ENCODE measurements around the gene KPNB1. TPM values are rescaled to one million over a fixed set of nuclear protein-coding genes. Genes with fewer than 3 reads are reported as not detected.

Gene KPNB1
- total RNA-seq, 1 experiment from 2014 or later, result 538 TPM

GRCh38 chr17:47628014-47628566 lies 21.6 kb upstream of the KPNB1 start:
- BruUV-seq (replicated peaks), result no TSS peak
- Mint-ChIP-seq H3K36me3 (ENCODE audit: insufficient read depth, unreplicated experiment) (peaks cover 22% of the 10 kb centered on the region), H3K9me3 (ENCODE audit: low read depth, unreplicated experiment) (no peaks in the 10 kb centered on the region), H3K4me3 (ENCODE audit: low read depth, unreplicated experiment) (no peak overlapping the region), H3K27me3 (ENCODE audit: unreplicated experiment) (no peaks in the 10 kb centered on the region), H3K4me1 (ENCODE audit: low read depth, unreplicated experiment) (no peaks in the 10 kb centered on the region), H3K27ac (ENCODE audit: unreplicated experiment) (no peak overlapping the region)
- DNase-seq, result no peak
- CTCF ChIA-PET, result interaction anchor here (0.6 to 1.2 kb wide), 2 partner anchors 21 to 83 kb away, joined by 3 read pairs; no protein-coding TSS in a partner anchor
- no peak for TF ChIP-seq CTCF (IDR thresholded peaks at IDR 0.05; ENCODE audit: unreplicated experiment)
- intact Hi-C loops (cut with micrococcal nuclease; ENCODE audit: unreplicated experiment), result no loop called here

- no peaks in the 10 kb centered on the region for H3K27me3 Mint-ChIP-seq (ENCODE audit: unreplicated experiment)
- H3K27ac Mint-ChIP-seq (ENCODE audit: unreplicated experiment), result no peak overlapping the region
- TF ChIP-seq CTCF (IDR thresholded peaks at IDR 0.05; ENCODE audit: unreplicated experiment), result no peak
- CTCF ChIA-PET, result interaction anchor here (0.5 to 1.3 kb wide), 3 partner anchors 9 to 13 kb away, joined by 3 to 5 read pairs (median 4); no protein-coding TSS in a partner anchor
- no TSS peak for BruUV-seq (replicated peaks)
- H3K36me3 Mint-ChIP-seq (ENCODE audit: insufficient read depth, unreplicated experiment), result peaks cover 8% of the 10 kb centered on the region
- no peak overlapping the region for H3K4me3 Mint-ChIP-seq (ENCODE audit: low read depth, unreplicated experiment)
- intact Hi-C loops (cut with micrococcal nuclease; ENCODE audit: unreplicated experiment), result no loop called here
- DNase-seq, result no peak
- no peaks in the 10 kb centered on the region for H3K9me3 Mint-ChIP-seq (ENCODE audit: low read depth, unreplicated experiment)
- no peaks in the 10 kb centered on the region for H3K4me1 Mint-ChIP-seq (ENCODE audit: low read depth, unreplicated experiment)
Observed at GRCh38 chr17:47629826-47630225, 19.9 kb upstream of the KPNB1 start.

DNA sequence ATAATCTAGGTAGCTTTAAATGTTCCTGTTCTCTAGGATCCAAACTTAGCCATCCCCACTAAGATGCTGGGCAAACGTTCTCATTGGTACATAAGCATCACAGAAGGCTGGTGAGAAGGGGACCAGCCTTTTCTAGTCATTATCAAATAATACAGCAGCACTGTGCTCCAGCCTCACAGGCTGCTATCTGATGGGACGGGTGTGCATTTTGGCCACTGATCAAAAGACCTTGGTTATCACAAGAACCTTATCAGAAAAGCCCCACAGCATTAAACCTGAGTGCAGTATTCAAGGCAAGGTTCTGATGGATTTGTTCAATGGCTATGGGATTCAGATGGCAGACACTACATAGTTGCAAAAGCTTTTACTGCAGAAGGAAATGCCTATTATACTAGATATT lies 19.1 kb upstream of the KPNB1 start:
- Mint-ChIP-seq H3K9me3 (ENCODE audit: low read depth, unreplicated experiment) (no peaks in the 10 kb centered on the region), H3K4me1 (ENCODE audit: low read depth, unreplicated experiment) (no peaks in the 10 kb centered on the region), H3K27ac (ENCODE audit: unreplicated experiment) (no peak overlapping the region), H3K4me3 (ENCODE audit: low read depth, unreplicated experiment) (no peak overlapping the region), H3K36me3 (ENCODE audit: insufficient read depth, unreplicated experiment) (peaks cover 4% of the 10 kb centered on the region), H3K27me3 (ENCODE audit: unreplicated experiment) (no peaks in the 10 kb centered on the region)
- no peak for TF ChIP-seq CTCF (IDR thresholded peaks at IDR 0.05; ENCODE audit: unreplicated experiment)
- no peak for DNase-seq
- intact Hi-C loops (cut with micrococcal nuclease; ENCODE audit: unreplicated experiment), result no loop called here
- CTCF ChIA-PET, result interaction anchor here (0.6 to 1.3 kb wide), 4 partner anchors 9 to 52 kb away, joined by 3 to 5 read pairs (median 4); no protein-coding TSS in a partner anchor
- BruUV-seq (replicated peaks), result no TSS peak

DNA sequence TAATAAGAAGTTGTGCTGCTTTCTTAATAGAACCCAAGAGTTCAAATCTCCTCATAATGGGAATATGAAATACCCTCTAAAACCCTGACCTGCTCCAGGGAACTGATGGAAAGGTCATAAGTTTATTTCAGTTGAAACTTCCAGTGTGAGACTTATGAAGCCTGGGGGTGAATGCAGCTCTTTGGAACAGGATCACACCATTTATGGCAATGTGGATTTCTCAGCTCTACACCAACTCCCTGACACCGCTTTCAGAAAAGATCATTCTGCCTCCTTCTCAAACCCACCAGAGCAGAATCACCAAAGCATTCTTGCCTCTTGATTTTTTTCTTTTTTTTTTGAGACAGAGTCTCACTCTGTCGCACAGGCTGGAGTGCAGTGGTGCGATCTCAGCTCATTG lies 16.7 kb upstream of the KPNB1 start:
- no TSS peak for BruUV-seq (replicated peaks)
- H3K36me3 Mint-ChIP-seq (ENCODE audit: insufficient read depth, unreplicated experiment), result peaks cover 9% of the 10 kb centered on the region
- CTCF ChIA-PET, result interaction anchor here (1.5 kb wide), 1 partner anchor 11 kb away, joined by 5 read pairs; no protein-coding TSS in a partner anchor

More for the DNA sequence above, 16.7 kb upstream of the KPNB1 start:
- Mint-ChIP-seq H3K4me1 (ENCODE audit: low read depth, unreplicated experiment) (no peaks in the 10 kb centered on the region), H3K9me3 (ENCODE audit: low read depth, unreplicated experiment) (no peaks in the 10 kb centered on the region), H3K27ac (ENCODE audit: unreplicated experiment) (no peak overlapping the region), H3K4me3 (ENCODE audit: low read depth, unreplicated experiment) (no peak overlapping the region), H3K27me3 (ENCODE audit: unreplicated experiment) (no peaks in the 10 kb centered on the region)
- no peak for DNase-seq
- no peak for TF ChIP-seq CTCF (IDR thresholded peaks at IDR 0.05; ENCODE audit: unreplicated experiment)
- intact Hi-C loops (cut with micrococcal nuclease; ENCODE audit: unreplicated experiment), result no loop called here

Data from Calu3 (cell line).